GM12865 (cell line): ENCODE measurements around the gene AMIGO3.

Source experiments
- DNase-seq: peaks from one replicate; pipeline ENCODE4 v3.0.0; 2010; ENCODE audit warnings: low read depth
- H3K4me3 ChIP-seq: 2 replicates; pipeline ENCODE4 v1.5.1; 2011; ENCODE audit warnings: mild to moderate bottlenecking, low read depth, low read length, control low read depth
- CTCF ChIP-seq: IDR thresholded peaks from 2 replicates; pipeline ENCODE4 v1.5.1; 2011; ENCODE audit warnings: low read length, control low read depth, low read depth, inconsistent platforms; ENCODE audit not compliant: insufficient read depth; ENCODE audit errors: missing control alignments

The AMIGO3 gene

GRCh38 chr3:49738067-49738713 is 18.7 kb upstream of the AMIGO3 start:
- no peak for DNase-seq
- no peak for TF ChIP-seq CTCF
- H3K4me3 ChIP-seq = no peak overlapping the region

- DNase-seq = no peak
These were observed 15.3 kb upstream of the AMIGO3 start for GRCh38 chr3:49734752-49735151.

DNA sequence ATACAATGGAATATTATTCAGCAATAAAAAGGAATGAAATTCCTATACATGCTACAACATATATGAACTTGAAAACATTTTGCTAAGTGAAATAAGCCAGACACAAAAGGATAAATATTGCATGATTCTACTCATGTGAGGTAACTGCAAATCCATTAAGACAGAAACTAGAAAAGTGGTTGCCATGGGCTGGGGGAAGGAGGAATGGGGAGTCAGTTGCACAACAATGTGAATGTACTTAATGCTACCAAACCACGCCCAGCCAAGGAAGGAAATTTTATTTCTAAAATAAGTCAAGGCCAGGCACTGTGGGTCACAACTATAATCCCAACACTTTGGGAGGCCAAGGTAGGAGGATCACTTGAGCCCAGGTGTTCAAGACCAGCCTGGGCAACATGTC is 14.1 kb upstream of the AMIGO3 start:
- no peak for TF ChIP-seq CTCF
- no peak overlapping the region for H3K4me3 ChIP-seq
- DNase-seq = no peak

More at GRCh38 chr3:49734752-49735151, 15.3 kb upstream of the AMIGO3 start:
- TF ChIP-seq CTCF = no peak
- no peak overlapping the region for H3K4me3 ChIP-seq

DNA sequence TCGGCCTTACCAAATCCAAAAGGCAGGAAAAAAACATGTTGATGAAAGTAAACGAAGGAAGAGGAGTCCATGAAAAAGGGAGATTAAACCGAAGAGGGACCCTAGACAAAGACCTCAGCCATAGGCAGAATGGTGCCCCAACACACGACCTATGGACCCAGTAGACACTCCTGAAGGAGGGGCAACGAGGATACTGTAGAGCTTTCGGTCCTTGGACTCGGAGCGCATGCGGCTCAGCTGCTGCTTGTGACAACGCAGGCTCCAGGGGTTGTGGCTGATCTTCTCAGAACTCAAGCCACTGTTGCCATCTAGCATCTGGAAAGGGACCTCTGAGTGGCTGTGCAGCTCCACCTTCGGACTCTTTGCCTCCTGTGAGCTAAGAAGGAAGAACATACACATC is 13.1 kb upstream of the AMIGO3 start:
- no peak for DNase-seq
- no peak for TF ChIP-seq CTCF
- H3K4me3 ChIP-seq = no peak overlapping the region

GRCh38 chr3:49729966-49730609 is 10.6 kb upstream of the AMIGO3 start:
- DNase-seq = no peak
- H3K4me3 ChIP-seq = no peak overlapping the region
- TF ChIP-seq CTCF = no peak

DNA sequence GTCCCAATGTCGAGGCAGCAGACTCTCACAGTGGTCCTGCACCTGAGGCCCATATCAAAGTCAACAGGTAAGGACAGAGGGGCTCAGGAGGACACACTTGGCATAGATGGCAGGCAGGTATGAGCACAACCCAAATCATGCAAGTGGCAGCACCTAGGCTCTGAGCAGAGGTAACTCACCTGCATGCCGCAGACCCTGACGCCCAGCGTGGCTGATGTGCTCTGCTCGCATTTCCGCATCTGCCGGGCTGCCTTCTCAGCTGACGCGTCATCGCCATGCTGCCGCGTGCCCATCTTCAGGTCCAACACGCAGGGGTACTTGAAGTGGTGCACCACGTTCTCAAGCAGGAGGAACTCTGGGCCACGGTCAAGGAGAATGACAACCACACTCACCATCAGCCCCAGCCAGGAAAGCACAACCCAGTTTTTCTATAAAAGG is 8.5 kb upstream of the AMIGO3 start:
- no peak for TF ChIP-seq CTCF
- H3K4me3 ChIP-seq = no peak overlapping the region
- no peak for DNase-seq
